Psoas muscle (tissue), 8 donors: Measurements from ENCODE around the gene ENDOG. TPM values are rescaled to one million over a fixed set of nuclear protein-coding genes. Genes with fewer than 3 reads are reported as not detected.
"Not testable (repeated sequence)": the region's sequence is repeated elsewhere in the genome, so short reads cannot be mapped to it uniquely, and the experiment has no call there.

Experiments
- ATAC-seq, 4 donors: fragments of 200-7000 bp; cut with Tn5 transposase; one replicate each; pipeline ENCODE4 v1.9.1; 2020; ENCODE audit warnings: moderate library complexity in 3 of 4, mild to moderate bottlenecking in 2 of 4
- DNase-seq, 2 donors: peaks; one replicate each; pipeline ENCODE4 v3.0.0-alpha.2; 2020
- H3K27ac ChIP-seq: fragments of 200-600 bp; one replicate; pipeline ENCODE4 v1.8.0; 2022
- H3K27me3 ChIP-seq, 3 donors: fragments of 200-600 bp in 1 of 3; one replicate each; pipeline versions ENCODE4 v1.6.1 to v1.8.0; 2013 to 2022; ENCODE audit warnings: low read length in 2 of 3, mild to moderate bottlenecking in 2 of 3, moderate library complexity in 1 of 3; ENCODE audit not compliant: insufficient read depth in 3 of 3
- H3K36me3 ChIP-seq, 2 donors: fragments of 200-600 bp in 1 of 2; one replicate each; pipeline versions ENCODE4 v1.6.1 to v1.8.0; 2013 to 2022; ENCODE audit warnings: low read depth in 1 of 2, mild to moderate bottlenecking in 1 of 2, moderate library complexity in 1 of 2; ENCODE audit not compliant: insufficient read depth in 1 of 2
- H3K4me1 ChIP-seq: fragments of 200-600 bp; one replicate; pipeline ENCODE4 v1.8.0; 2022
- H3K4me3 ChIP-seq: fragments of 200-600 bp; one replicate; pipeline ENCODE4 v1.8.0; 2022; ENCODE audit warnings: mild to moderate bottlenecking
- H3K9me3 ChIP-seq: fragments of 200-600 bp; one replicate; pipeline ENCODE4 v1.8.0; 2022
- CTCF ChIP-seq: fragments of 200-600 bp; IDR thresholded peaks from one replicate; pipeline ENCODE4 v1.8.0; 2022; ENCODE audit warnings: antibody characterized with exemption
- WGBS, 3 donors: extraction: QIAGEN DNeasy Blood & Tissue Kit; methylation state at CpG; one replicate each; pipeline versions ENCODE4 v1.1.6 to v1.1.7; 2013; 5-methylcytosine and 5-hydroxymethylcytosine counted together
- intact Hi-C, 2 donors: fragments of 100-400 bp; cut with DNase I; formaldehyde crosslinking; loops; one replicate each; pipeline versions ENCODE4 v1.11.0 to v1.14.2; 2022
- polyA plus RNA-seq, 3 donors: library from polyadenylated mRNA; stranded (reverse); fragments of 200-250 nt; gene quantifications; one replicate each; pipeline ENCODE4 v1.2.3, GENCODE V29; 2013
- total RNA-seq, 4 donors: library from RNA; stranded (reverse); fragmentation: NEBNext Ultra II Directional in 2 of 4; extraction: Animal tissue kit (Norgen Biotek cat#: 25700) in 2 of 4; gene quantifications; one replicate each; pipeline versions ENCODE4 v1.2.1 to v1.2.4, GENCODE V29; 2021 to 2023
- donor health status: healthy with polysubstance abuse.
- donor health status: DM: no; HTN: no; CAD: no; lungs with moderate emphysema.
- donor health status: Bipolar disorder and iron deficiency.
- donor health status: healthy.
- donor health status: DM: yes; HTN: yes; CAD: no.
- donor health status: DM: no; HTN: no; CAD: no.
- donor health status: DM: no; HTN: no; CAD: no.
- donor health status: DM: yes; HTN: yes; CAD: no.

The ENDOG gene
- total and polyA plus RNA-seq, 7 donors: 56.0 to 116 (median 89.8) TPM

- Histone ChIP-seq H3K36me3 (peaks cover 0 to 29% of the 10 kb centered on the region in 2 donors), H3K27ac (no peak overlapping the region), H3K9me3 (no peaks in the 10 kb centered on the region), H3K4me1 (no peaks in the 10 kb centered on the region), H3K27me3 (no peaks in the 10 kb centered on the region), H3K4me3 (no peak overlapping the region)
- no peak for TF ChIP-seq CTCF
- ATAC-seq (no peak), DNase-seq (no peak)
- intact Hi-C loops: no loop called here
- 62 to 83% (median 69%) methylated on average over 3 of the region's 3 CpGs for WGBS, 3 donors
Measured at GRCh38 chr9:128838338-128838737, 20.0 kb downstream of the ENDOG start.

- DNase-seq: no peak
- H3K36me3 ChIP-seq: peaks cover 0 to 14% of the 10 kb centered on the region in 2 donors
- no peak for TF ChIP-seq CTCF
- no peak for ATAC-seq
- H3K27me3 ChIP-seq: no peaks in the 10 kb centered on the region
- no peak overlapping the region for H3K27ac ChIP-seq
- WGBS, 3 donors: 98 to 100% (median 100%) methylated on average over 1 of the region's 1 CpG
- H3K4me1 ChIP-seq: no peaks in the 10 kb centered on the region
- H3K4me3 ChIP-seq: no peak overlapping the region
- no peaks in the 10 kb centered on the region for H3K9me3 ChIP-seq
- intact Hi-C loops: no loop called here
Measured at GRCh38 chr9:128840524-128840923, 22.2 kb downstream of the ENDOG start.

- WGBS, 3 donors: 87 to 90% (median 88%) methylated on average over 12 of the region's 12 CpGs
- H3K27ac ChIP-seq: no peak overlapping the region
- intact Hi-C loops: no loop called here
- no peak for TF ChIP-seq CTCF
- ATAC-seq (no peak), DNase-seq (peak in 1 of 2 donors; percentile 1)
- H3K4me1 ChIP-seq: no peaks in the 10 kb centered on the region
- H3K36me3 ChIP-seq: peaks cover 0 to 10% of the 10 kb centered on the region in 2 donors
- no peaks in the 10 kb centered on the region for H3K27me3 ChIP-seq
- no peak overlapping the region for H3K4me3 ChIP-seq
- no peaks in the 10 kb centered on the region for H3K9me3 ChIP-seq
Measured at GRCh38 chr9:128841694-128842492, 23.6 kb downstream of the ENDOG start.

GRCh38 chr9:128843171-128843570 lies 24.9 kb downstream of the ENDOG start:
- 94 to 98% (median 94%) methylated on average over 7 of the region's 7 CpGs for WGBS, 3 donors
- not testable (repeated sequence) for DNase-seq

GRCh38 chr9:128845186-128845931 lies 27.1 kb downstream of the ENDOG start:
- H3K27ac ChIP-seq: no peak overlapping the region
- DNase-seq (peak in 1 of 2 donors; percentile 41), ATAC-seq (no peak)
- peaks cover 0 to 10% of the 10 kb centered on the region in 2 donors for H3K36me3 ChIP-seq
- H3K4me3 ChIP-seq: no peak overlapping the region
- TF ChIP-seq CTCF: no peak
- intact Hi-C loops: no loop called here
- 55 to 64% (median 60%) methylated on average over 13 of the region's 13 CpGs for WGBS, 3 donors
- no peaks in the 10 kb centered on the region for H3K9me3 ChIP-seq
- no peaks in the 10 kb centered on the region for H3K27me3 ChIP-seq
- no peaks in the 10 kb centered on the region for H3K4me1 ChIP-seq

More at GRCh38 chr9:128843171-128843570, 24.9 kb downstream of the ENDOG start:
- H3K4me1 ChIP-seq, intact Hi-C loops, H3K9me3 ChIP-seq, H3K4me3 ChIP-seq, ATAC-seq, H3K27me3 ChIP-seq, H3K27ac ChIP-seq: not testable (repeated sequence)
- H3K36me3 ChIP-seq: peaks cover 0 to 10% of the 10 kb centered on the region in 2 donors
